COR-L47 (cell line): ENCODE results near the gene HSFX4.
A peak's percentile ranks its signal among the peaks of the same experiment; 100 is the strongest.
"Not testable (repeated sequence)": the region's sequence is repeated elsewhere in the genome, so short reads cannot be mapped to it uniquely, and the experiment has no call there.

Experiments used
- DNase-seq: peaks from one replicate; lab custom pipeline; 2025; lab: John Stamatoyannopoulos, UW

The HSFX4 gene, protein sequence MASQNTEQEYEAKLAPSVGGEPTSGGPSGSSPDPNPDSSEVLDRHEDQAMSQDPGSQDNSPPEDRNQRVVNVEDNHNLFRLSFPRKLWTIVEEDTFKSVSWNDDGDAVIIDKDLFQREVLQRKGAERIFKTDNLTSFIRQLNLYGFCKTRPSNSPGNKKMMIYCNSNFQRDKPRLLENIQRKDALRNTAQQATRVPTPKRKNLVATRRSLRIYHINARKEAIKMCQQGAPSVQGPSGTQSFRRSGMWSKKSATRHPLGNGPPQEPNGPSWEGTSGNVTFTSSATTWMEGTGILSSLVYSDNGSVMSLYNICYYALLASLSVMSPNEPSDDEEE

DNA sequence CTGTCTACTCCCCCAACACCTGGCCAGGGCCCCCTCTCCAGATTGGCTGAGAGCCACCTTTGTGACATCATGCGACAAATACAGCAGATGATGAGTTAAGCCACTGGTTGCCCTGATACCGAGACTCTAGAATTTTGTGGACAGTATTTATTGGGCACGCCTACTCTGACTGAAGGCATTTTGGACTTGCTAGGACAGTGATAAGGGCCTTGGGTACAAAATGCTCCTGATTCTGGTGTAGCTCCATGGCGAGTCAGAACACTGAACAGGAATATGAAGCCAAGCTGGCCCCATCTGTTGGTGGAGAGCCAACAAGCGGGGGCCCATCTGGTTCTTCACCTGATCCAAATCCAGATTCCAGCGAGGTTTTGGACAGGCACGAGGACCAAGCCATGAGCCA is at the start of gene HSFX4:
Gene HSFX4, plus strand, starts transcription at position 174 of the 400 bp plus-strand sequence. Its CDS starts 72 bp downstream, at position 246.
- DNase-seq: not testable (repeated sequence)

DNA sequence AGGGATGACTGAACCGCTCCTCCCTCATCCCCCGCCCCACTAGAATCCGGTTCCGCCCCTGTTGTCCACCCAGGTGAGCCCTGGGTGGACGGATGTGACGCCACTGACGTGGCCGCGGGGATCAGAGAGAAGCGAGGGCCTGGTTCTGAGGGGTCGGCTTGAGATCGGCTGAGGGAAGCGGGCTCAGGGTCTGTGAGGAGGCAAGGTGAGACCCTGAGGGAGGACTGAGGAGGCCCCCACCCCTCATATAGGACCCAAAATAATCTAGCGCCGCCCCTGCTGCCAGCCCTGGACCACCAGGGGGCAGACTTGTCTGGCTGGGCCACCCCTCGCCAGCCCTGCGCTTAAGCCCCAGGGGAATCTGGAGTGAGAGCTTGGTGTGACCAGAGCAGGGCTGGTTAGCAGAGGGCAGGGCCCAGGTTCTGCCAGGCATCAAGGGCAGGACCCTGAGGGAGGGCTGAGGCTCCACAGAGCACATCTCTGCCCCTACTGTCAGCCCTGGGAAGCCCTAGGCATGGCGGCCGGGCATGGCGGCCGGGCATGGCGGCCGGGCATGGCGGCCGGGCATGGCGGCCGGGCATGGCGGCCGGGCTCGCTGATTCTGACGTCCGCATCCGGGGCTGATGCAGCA is 48.2 kb upstream of the HSFX4 start, which contains the start of gene MAGEA8:
Gene MAGEA8, plus strand, starts transcription at position 103 of the 631 bp plus-strand sequence. CDS start 3,090 bp downstream, outside the sequence.
- DNase-seq: peak; percentile 2

DNA sequence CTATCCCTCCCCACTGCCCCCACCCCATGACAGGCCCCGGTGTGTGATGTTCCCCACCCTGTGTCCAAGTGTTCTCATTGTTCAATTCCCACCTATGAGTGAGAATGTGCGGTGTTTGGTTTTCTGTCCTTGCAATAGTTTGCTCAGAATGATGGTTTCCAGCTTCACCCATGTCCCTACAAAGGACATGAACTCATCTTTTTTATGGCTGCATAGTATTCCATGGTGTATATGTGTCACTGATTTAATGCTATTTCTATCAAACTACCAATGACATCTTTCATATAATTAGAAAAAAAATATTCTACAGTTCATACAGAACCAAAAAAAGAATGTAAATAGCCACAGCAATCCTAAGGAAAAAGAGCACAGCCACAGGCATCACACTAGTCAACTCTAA is 38.5 kb upstream of the HSFX4 start:
- not testable (repeated sequence) for DNase-seq

DNA sequence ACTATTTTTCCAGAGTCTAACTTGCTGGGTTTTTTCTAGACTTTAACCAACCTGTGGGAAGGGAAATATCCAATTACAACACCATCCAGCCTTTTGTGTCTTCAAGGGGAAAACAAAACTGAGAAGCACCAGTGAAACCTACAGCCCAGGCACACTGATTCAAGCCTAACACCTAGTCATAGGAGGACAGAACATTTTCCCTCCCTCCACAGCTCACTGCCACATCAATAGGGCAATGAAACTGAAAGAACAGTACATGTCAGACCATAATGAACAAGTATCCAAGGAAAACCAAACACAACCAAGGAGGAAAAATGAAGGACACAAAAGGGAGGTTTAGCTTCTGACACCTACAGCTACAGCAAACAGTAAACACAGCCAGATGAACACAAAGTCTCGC is 30.8 kb upstream of the HSFX4 start:
- DNase-seq: no peak

DNA sequence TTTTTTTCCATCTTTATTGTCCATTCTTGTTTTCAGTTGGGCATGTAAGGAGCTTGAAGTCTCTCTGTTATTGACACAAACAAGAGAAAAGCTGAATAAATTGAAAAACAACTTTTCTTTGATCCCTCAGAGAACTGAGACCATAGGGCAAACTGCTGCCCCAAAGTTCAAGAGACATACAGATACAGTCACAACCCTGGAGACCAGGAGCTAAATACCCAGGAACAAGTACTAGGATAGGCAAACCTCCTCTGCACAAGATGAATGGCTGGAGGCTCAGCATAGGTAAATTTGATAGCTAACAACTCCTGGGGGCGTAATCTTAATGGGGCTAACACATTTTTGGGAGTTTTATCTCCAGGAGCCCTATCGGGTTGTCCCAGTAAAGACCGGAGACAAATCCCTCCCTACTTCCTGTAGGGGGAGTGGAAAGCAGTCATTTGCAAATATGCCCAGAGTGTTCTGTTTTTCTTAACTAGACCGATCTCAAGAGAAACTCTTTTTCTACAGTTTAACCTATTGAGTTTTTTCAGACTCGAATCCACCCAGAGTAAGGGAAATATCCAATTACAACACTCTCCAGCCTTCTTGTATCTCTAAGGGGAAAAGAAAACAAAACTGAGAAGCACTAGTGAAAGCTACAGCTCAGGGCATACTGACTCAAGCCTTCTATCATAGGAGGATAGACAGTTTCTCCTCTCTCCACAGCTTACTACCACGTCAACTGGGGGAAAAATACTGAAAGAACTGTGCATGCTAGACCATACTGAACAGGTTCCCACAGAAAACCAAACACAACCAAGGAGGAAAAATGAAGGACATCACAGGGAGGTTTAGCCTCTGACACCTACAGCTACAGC is 25.3 kb upstream of the HSFX4 start:
- no peak for DNase-seq

DNA sequence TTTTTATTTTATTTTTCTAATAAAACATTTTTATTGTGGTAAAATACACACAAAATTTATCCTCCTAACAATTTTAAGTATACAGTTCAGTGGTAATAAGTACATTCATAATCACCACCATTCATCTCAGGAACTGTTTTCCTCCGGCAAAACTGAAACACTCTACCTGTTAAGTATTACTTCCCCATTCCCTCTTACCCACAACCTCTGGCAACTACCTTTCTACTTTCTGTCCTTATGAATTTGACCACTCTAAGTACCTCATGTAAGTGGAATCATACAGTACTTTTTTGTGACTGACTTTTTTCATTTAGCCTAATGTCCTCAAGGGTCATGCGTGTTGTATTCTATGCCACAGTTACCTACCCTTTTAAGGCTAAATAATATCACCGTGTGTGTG is 21.1 kb upstream of the HSFX4 start:
- DNase-seq: no peak

DNA sequence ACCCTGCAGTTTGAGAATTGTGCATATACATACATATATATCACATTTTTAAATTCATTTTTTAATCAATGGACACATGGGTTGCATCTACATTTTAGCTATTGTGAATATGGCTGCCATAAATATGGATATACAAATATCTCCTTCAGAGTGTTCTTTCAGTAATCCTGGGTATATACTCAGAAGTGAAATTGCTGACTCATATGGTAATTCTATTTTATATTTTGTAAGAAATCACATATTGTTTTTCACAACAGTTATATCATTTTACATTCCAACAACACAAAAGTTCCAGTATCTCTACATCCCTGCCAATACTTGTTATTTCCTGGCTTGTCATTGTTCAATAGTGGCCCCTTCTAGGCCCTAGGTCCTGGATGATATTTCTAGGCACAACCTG is 20.6 kb upstream of the HSFX4 start:
- no peak for DNase-seq

DNA sequence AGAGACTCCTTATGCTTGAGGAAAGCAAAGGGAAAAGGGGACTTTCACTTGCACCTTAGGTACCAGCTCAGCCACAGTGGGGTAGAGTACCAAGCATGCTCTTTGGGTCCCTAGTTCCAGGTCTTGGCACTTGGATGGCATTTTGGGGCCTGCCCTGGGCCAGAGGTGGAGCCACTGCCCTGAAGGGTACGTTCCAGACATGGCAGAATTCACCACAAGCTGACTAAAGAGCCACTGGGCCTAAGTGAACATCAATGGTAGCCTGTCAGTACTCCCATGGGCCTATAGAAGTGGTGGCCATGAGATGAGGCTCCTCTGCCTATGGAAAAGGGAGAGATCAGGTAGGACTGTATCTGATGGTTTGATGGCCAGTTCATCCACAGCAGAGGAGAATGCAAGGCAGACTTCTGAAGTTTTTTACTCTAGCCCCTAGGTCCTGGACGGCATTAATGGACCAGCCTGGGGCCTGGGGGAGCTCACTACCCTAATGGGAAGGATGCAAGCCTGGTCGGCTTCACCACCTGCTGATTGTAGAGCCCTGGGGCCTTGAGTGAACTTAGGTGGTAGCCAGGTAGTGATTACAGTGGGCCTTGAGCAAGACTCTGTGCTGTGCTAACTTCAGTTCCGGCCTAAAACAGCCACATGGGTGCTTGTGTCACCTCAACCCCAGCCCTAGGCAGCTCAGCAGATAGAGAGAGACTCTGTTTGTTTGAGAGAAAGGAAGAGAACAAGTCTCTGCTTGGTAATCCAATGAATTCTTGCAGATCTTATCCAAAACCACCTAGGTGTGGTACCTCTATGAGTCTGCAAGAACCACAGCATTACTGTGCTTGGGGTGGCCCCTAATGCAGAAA is 19.8 kb upstream of the HSFX4 start:
- no peak for DNase-seq

DNA sequence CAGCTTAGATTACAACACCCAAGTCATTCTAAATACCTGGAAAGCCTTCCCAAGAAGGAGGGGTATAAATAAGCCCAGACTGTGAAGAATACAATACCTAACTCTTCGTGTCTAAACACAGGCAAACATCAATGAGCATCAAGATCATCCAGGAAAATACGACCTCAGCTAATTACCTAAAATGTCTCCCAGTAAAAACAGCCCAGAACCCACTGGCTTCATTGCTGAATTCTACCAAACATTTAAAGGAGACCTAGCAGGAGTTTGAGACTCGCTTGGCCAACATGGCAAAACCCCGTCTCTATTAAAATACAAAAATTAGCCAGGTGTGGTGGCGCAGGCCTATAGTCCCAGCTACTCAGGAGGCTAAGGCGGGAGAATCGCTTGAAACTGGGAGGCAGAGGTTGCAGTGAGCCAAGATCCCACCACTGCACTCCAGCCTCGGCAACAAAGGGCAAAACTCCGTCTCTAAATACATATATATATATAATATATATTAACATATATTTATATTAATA is 19.1 kb upstream of the HSFX4 start:
- no peak for DNase-seq

DNA sequence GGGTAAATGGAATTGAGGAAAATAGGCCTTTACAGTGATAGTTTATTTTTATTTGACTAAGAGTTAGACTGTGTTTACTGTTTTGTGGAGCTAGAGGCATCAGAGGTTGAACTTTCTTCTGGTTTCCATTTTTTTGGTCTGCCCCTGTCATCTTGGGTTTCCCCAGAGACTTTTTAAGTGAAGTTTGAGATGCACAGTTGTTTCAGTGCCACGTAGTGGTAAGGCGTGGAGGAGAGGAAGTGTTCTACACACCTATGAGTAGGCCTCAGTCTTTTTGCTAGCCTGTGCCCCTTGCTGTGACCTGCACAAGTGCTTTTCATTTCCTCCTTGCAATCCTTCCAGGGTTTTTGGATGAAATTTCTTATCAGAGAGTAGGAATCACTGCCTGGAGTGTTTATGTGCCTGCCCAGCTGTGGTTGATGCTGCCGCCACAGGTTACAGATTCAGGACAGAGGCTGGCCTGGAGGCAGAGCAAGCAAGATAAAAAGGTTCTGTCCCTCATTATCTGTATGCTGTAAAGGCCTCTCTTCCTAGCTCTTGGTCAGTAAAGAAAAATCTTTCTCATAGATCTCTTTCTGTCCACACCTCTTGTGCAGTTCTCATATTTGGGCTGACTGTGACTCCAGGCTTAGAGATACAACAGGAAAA is 12.5 kb upstream of the HSFX4 start:
- DNase-seq: no peak

DNA sequence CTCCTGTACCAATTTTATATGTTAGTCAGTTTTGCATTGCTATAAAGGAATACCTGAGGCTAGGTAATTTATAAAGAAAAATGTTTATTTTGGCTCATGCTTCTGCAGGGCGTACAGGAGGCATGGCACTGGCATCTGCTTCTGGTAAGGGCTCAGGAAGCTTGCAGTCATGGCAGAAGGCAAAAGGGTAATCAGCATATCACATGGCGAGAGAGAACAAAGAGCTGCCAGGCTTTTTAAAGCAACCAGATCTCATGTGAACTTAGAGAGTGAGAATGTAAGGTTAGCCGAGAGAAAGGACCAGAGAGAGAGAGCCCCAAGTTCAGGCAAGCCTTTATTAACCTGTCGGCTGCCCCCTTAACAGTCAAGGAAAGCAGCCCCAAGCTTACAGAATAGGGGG is 5.5 kb upstream of the HSFX4 start:
- DNase-seq: not testable (repeated sequence)

DNA sequence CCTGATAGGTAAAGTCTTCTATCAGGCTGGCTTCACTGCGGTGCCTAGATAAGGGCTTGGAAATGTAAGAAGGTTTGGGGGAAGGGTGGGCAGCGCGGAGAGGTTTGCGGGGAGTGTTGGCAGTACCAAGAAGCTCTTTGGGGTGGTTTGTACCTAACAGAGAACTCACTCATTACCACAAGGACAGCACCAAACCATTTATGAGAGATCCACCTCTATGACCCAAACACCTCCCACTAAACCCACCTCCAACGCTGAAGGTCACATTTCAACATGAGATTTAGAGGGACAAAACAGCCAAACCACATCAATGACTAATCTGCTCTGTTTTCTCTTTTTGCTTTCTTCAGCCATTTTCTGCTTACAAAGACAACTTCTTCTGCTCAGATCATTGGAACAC is 4.9 kb upstream of the HSFX4 start:
- not testable (repeated sequence) for DNase-seq

DNA sequence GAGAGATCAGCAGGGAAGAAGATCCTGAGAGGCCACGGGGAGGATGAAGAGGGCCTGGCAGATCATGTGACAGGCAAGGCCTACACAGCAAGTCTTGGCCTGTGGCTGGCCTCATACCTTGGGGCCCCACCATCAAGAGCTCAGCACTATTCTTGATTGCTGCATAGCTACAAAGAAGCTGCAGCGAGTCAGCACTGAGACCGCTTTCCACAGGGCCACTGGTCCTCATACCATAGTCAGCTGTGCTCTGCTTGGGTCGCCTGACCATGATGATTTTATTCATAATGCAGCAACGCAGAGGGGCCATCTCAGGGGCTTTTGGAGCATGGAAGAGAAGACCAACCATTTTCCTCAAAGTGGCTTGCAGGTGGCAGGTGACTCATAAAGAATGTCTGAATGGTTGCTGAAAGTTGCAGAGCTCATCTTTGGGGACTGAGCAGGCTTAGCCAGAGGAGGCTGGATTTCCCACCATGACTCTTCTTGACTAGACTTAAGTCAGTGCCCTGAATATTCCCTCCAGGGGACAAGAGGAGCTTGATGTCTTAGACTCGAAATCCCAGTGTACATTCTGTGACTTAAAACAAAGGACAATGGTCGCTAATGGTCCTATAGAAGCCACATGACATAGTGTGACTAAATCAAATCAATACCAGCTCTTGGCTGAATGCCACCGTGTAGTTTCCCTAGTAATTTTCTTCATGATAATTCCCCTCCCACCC is 2.0 kb upstream of the HSFX4 start:
- DNase-seq: not testable (repeated sequence)

DNA sequence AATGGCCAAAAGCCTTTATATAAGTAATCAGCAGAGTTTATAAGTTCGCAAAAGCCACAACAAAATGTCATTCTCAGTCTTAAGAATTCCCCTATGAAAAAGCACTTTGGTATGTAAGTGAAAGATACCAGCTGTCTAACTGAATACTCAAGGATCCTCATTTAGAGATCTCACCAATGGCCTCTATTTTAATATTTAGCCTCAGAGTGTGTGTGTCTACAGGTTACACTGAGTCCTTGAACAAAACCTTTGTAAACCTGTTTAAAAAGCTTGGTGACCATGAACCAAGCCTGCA is 1.5 kb upstream of the HSFX4 start:
- not testable (repeated sequence) for DNase-seq

DNA sequence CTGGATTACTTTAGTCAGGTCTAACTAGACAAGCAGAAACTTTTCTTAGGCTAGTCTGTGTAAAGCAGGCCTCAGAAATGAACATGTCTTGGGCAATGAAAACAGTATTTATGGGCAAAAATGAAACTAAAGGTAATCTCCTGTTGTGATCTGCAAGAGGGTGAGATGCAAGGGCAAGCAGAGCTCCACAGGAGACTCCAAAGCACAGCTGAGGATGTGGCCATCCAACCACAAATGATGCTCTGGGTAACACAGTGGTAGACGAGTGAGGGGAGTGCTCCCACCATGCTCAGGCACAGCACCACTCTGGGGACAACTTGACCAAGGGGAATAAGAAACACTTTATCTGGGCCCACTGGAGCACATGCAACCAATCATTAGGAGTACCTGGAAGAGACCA is 738 bp upstream of the HSFX4 start:
- DNase-seq: not testable (repeated sequence)

DNA sequence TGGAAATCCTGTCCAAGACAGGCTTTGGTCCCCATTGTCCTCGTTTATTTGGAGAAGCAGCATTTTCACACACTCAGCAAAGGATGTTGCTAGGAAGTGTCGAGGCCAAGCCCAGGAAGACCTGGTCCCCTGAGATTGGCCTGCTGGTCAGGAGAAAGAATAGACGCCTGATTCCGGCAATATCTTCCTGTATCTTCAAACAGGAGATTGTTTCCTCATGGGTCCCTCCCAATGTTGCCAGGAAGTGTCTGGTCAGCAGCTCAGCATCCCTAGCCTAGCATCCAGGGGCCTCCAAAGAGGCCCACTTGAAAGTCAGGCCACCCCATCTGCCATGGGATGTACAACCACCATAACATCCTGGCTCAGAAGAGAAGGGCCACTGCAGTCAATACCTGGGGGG is 2.0 kb downstream of the HSFX4 start:
- not testable (repeated sequence) for DNase-seq

DNA sequence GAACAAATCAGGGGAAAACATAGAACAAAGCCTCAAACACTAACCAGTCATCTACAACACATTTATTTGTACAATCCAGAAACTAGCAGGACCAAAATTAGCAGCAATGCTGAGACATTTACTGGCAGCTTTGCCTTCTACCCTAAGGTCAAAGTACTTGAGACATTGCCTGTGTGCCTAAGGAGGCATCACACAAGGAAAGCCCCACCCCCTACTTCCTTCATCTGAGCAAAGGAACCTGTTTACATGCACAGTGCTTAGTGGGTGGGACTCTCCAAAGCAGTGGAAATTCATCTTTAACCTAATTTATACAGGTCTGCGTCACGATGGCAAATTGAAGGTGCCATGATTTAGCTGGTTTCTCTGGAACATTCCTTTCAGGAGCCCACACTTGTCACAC is 2.8 kb downstream of the HSFX4 start:
- not testable (repeated sequence) for DNase-seq

DNA sequence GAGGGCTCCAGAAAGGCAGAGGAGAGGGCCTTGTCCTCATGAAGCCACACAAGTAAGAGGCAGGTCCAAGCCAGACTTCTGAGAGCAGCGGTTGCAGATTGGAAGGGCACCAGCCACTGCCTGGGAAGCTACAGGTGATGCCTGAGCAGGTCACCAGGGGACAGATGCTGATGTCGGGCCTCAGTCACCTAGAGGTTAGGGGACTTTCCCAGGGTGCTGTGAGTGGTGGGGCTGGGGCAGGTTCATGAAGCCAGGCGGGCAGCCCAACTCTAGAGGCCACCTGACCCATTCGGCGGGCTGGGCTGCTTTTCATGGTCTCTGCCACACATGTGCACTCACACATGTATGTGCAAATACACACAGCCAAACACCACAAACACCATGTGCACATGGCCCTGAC is 3.6 kb downstream of the HSFX4 start:
- not testable (repeated sequence) for DNase-seq

DNA sequence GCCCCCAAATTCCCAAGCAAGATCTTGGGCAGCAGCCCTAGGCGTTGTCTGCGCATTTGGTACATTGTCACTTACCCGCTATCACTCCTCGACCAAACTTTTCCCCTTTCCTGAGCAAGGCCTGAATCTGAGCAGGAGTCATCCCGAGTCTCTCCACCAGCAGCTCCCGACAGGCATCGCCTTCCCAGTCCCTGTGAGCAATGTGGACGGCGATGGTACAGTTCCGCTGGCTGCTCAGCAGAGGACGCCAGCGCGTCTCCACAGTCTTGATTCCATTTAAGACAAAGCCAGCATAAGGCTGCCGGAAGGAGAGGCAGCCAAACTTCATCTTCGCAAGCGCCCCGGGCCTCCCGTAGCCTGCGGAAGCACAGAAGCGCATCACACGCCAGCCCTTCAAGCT is 4.2 kb downstream of the HSFX4 start:
- DNase-seq: not testable (repeated sequence)

DNA sequence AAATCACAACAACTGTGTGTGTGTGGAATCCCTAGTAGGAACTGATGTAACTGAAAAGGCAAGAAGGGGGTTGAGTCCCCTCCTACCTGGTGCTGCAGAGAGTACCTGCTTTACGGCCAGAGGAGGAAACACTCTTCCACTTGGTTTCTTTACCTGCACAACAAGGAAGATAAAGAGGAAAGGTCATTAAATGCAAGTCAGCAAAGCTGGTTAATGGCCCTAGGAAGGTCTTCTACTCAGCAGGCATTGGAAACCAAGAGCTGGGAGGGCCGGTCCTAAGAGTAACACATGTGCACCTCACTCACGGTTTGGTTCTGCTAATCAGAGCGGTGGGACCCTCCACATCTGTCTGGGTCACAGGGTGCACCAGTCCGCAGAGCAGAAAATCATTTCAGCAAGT is 8.0 kb downstream of the HSFX4 start:
- DNase-seq: not testable (repeated sequence)
